Stimulated activated CD4-positive, alpha-beta T cell treated with anti-CD3 and anti-CD28 coated beads, Interleukin-15, amount 100 ng/mL, for 48 hours (primary cell): ENCODE data around the gene MACROH2A2.
"Not testable (repeated sequence)": the region's sequence is repeated elsewhere in the genome, so short reads cannot be mapped to it uniquely, and the experiment has no call there.

Source experiments
- DNase-seq, 2 donors: peaks; one replicate each; pipeline ENCODE4 v3.0.0-alpha.2; 2020; ENCODE audit warnings: low read depth in 2 of 2

MACROH2A2 gene

GRCh38 chr10:70067586-70067985 lies 14.9 kb downstream of the MACROH2A2 start:
- no peak for DNase-seq

GRCh38 chr10:70068925-70069324 lies 16.3 kb downstream of the MACROH2A2 start:
- no peak for DNase-seq

GRCh38 chr10:70069346-70069745 lies 16.7 kb downstream of the MACROH2A2 start:
- no peak for DNase-seq

GRCh38 chr10:70070834-70071233 lies 18.2 kb downstream of the MACROH2A2 start:
- no peak for DNase-seq

- no peak for DNase-seq
Measured at GRCh38 chr10:70074165-70074564, 21.5 kb downstream of the MACROH2A2 start.

GRCh38 chr10:70074971-70075370 lies 22.3 kb downstream of the MACROH2A2 start:
- DNase-seq = no peak

GRCh38 chr10:70078329-70078728 lies 25.7 kb downstream of the MACROH2A2 start:
- DNase-seq = no peak

GRCh38 chr10:70078937-70079336 lies 26.3 kb downstream of the MACROH2A2 start:
- no peak for DNase-seq

GRCh38 chr10:70080789-70081188 lies 28.1 kb downstream of the MACROH2A2 start:
- DNase-seq = not testable (repeated sequence)

- no peak for DNase-seq
Measured at GRCh38 chr10:70084189-70084588, 31.5 kb downstream of the MACROH2A2 start.

- no peak for DNase-seq
Measured at GRCh38 chr10:70085975-70086613, 33.4 kb downstream of the MACROH2A2 start.

GRCh38 chr10:70087616-70088307 lies 35.1 kb downstream of the MACROH2A2 start:
- DNase-seq = no peak

- DNase-seq = no peak
Measured at GRCh38 chr10:70088308-70088698, 35.7 kb downstream of the MACROH2A2 start.

GRCh38 chr10:70090013-70090412 lies 37.4 kb downstream of the MACROH2A2 start:
- DNase-seq = no peak

- DNase-seq = no peak
Measured at GRCh38 chr10:70090951-70091350, 38.3 kb downstream of the MACROH2A2 start.

- no peak for DNase-seq
Measured at GRCh38 chr10:70092389-70092718, 39.7 kb downstream of the MACROH2A2 start.

GRCh38 chr10:70093335-70093944 lies 40.8 kb downstream of the MACROH2A2 start:
- DNase-seq = peak in 1 of 2 donors; percentile 20

GRCh38 chr10:70094250-70094649 lies 41.6 kb downstream of the MACROH2A2 start:
- DNase-seq = no peak

- DNase-seq = no peak
Measured at GRCh38 chr10:70096016-70096704, 43.5 kb downstream of the MACROH2A2 start.

- DNase-seq = no peak
Measured at GRCh38 chr10:70096705-70097420, 44.2 kb downstream of the MACROH2A2 start.

- no peak for DNase-seq
Measured at GRCh38 chr10:70097459-70097858, 44.8 kb downstream of the MACROH2A2 start.

- DNase-seq = no peak
Measured at GRCh38 chr10:70098271-70098670, 45.6 kb downstream of the MACROH2A2 start.
